ENCODE data around the gene SLC16A7. TPM values are rescaled to one million over a fixed set of nuclear protein-coding genes. Genes with fewer than 3 reads are reported as not detected.

The SLC16A7 gene
- total RNA-seq, 4 donors from 2014 or later, result 16.9 to 45.4 (median 27.1) TPM

- 86% methylated on average over 3 of the region's 3 CpGs for WGBS
- no peak overlapping the region for H3K27ac ChIP-seq (replicated peaks in 1 of 4)
- no peaks in the 10 kb centered on the region for H3K4me1 ChIP-seq
- no peaks in the 10 kb centered on the region for H3K9me3 ChIP-seq
- no peaks in the 10 kb centered on the region for H3K36me3 ChIP-seq
- no peak for DNase-seq (ENCODE audit: extremely low spot score)
- no peaks in the 10 kb centered on the region for H3K27me3 ChIP-seq
- no peak overlapping the region for H3K4me3 ChIP-seq
- intact Hi-C loops (cut with DNase I), result no loop called here
- TF ChIP-seq EP300 (IDR thresholded peaks at IDR 0.05) (no peak), CTCF (IDR thresholded peaks at IDR 0.05) (no peak), POLR2AphosphoS5 (IDR thresholded peaks at IDR 0.05) (no peak), POLR2A (IDR thresholded peaks at IDR 0.05; ENCODE audit: low read depth) (no peak)
Observed at GRCh38 chr12:59827767-59828166, 231.9 kb downstream of the SLC16A7 start.

GRCh38 chr12:59828521-59828920 lies 232.7 kb downstream of the SLC16A7 start:
- TF ChIP-seq POLR2AphosphoS5 (IDR thresholded peaks at IDR 0.05) (no peak), CTCF (IDR thresholded peaks at IDR 0.05) (no peak), EP300 (IDR thresholded peaks at IDR 0.05) (no peak), POLR2A (IDR thresholded peaks at IDR 0.05; ENCODE audit: low read depth) (no peak)
- intact Hi-C loops (cut with DNase I), result no loop called here
- no peaks in the 10 kb centered on the region for H3K27me3 ChIP-seq

GRCh38 chr12:59833408-59833807 lies 237.6 kb downstream of the SLC16A7 start:
- intact Hi-C loops (cut with DNase I), result no loop called here

More at GRCh38 chr12:59828521-59828920, 232.7 kb downstream of the SLC16A7 start:
- Histone ChIP-seq H3K36me3 (no peaks in the 10 kb centered on the region), H3K4me1 (no peaks in the 10 kb centered on the region), H3K27ac (replicated peaks in 1 of 4) (no peak overlapping the region), H3K4me3 (no peak overlapping the region), H3K9me3 (no peaks in the 10 kb centered on the region)
- DNase-seq (ENCODE audit: extremely low spot score), result no peak

GRCh38 chr12:59834659-59835474 lies 239.0 kb downstream of the SLC16A7 start:
- 61% methylated on average over 2 of the region's 2 CpGs for WGBS
- H3K27me3 ChIP-seq, result no peaks in the 10 kb centered on the region
- intact Hi-C loops (cut with DNase I), result no loop called here
- no peaks in the 10 kb centered on the region for H3K9me3 ChIP-seq
- H3K36me3 ChIP-seq, result no peaks in the 10 kb centered on the region
- no peak overlapping the region for H3K4me3 ChIP-seq
- H3K27ac ChIP-seq (replicated peaks in 1 of 4), result no peak overlapping the region
- no peak for DNase-seq (ENCODE audit: extremely low spot score)
- peaks cover 0 to 8% (median 0%) of the 10 kb centered on the region in 4 donors for H3K4me1 ChIP-seq
- peak; percentile 33 to 49 (median 44) for TF ChIP-seq CTCF (IDR thresholded peaks at IDR 0.05)
- no peak for TF ChIP-seq EP300 (IDR thresholded peaks at IDR 0.05)

More at GRCh38 chr12:59833408-59833807, 237.6 kb downstream of the SLC16A7 start:
- Histone ChIP-seq H3K27me3 (no peaks in the 10 kb centered on the region), H3K36me3 (no peaks in the 10 kb centered on the region), H3K4me3 (no peak overlapping the region), H3K27ac (replicated peaks in 1 of 4) (no peak overlapping the region), H3K9me3 (no peaks in the 10 kb centered on the region), H3K4me1 (peaks cover 0 to 8% (median 0%) of the 10 kb centered on the region in 4 donors)
- no peak for DNase-seq (ENCODE audit: extremely low spot score)
- 93% methylated on average over 3 of the region's 3 CpGs for WGBS
- TF ChIP-seq EP300 (IDR thresholded peaks at IDR 0.05) (no peak), POLR2AphosphoS5 (IDR thresholded peaks at IDR 0.05) (no peak), POLR2A (IDR thresholded peaks at IDR 0.05; ENCODE audit: low read depth) (no peak), CTCF (IDR thresholded peaks at IDR 0.05) (no peak)

Small RNA genes within 50 kb of the gene (small RNA-seq; reads per million reads assigned to genes)
- gene AC079905.2 (0 reads per million in 3 donors), gene RNU4-20P (0 reads per million in 3 donors)
